GM21576 (cell line): ENCODE results near the gene TRAM2.

Experiments used
- ATAC-seq: cut with Tn5 transposase; IDR thresholded peaks from one replicate; pipeline ENCODE4 v1.9.1; 2021; ENCODE audit warnings: mild to moderate bottlenecking, moderate library complexity; ENCODE audit not compliant: unreplicated experiment

TRAM2 gene

DNA sequence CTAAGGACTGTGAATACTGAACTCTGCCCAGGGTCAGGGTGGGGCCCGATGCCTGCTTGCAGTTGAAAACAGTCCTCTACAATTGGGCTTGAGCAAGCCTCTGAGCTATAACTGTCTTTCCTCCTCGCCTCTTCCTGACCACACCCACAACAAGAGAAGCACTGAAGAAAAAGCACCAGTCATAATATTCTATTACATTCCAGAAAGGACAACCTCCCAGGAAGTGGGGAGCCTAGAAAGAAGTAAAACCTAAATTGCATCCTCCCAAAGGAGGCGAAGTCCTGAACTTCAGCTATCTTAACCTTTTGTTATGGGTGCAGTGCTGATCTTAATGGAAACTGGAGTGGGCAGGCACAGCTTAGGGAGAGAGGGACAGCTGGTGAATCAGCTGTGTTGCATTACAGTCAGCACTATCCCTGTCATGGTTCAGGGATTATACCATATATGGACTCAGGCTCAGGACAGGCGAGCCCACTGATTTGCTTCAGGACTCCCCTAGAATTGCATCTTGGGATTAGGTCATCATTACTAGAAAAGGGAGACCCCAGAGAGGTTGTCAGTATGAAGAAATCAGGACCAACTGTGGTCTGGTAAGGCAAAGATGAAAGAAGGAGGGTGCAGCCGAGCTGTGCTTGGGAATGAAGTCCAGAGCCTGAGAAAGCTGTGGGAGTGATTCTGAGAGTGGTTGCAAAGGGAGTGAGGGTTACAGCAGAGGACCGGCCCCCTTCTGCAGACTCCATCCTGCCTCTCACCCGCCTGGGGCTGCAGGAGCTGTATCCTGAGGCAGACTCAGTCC is 18.3 kb upstream of the TRAM2 start:
- ATAC-seq = peak; percentile 57

DNA sequence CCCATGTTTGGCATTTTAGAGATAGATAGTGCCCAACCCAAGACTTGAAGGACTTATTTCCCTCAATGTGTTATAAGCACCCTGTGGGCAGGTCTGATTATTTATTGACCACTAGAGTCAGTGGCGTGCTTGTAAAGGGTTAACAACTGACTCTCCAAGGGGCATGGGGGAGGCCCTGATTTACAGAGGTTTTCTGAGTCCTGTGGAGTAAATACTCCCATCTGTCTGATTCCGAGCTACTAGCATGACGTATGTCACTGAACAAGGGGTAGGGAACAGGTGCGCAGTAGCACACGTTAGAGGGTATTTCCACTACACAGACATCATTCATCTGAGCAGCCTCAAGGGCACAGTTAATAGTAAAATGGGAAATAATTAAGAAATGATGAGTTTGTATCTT is 17.4 kb upstream of the TRAM2 start:
- no peak for ATAC-seq

DNA sequence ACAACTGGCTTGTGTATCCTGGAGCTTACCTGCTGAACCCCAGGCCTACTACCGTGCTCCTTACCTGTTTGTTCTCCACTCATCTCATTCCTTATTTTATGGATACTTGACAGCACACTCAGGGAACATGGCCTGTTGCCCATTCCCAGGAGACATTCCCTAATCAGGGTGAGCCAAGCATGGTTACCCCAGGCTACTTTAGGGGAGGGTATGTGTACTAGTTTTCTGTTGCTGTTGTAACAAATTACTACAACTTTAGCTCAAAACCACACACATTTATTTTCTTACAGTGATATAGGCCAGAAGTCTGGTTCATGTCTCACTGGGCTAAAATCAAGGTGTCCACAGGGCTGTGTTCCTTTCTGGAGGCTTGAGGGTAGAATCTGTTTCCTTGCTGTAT is 15.0 kb upstream of the TRAM2 start:
- ATAC-seq = no peak

DNA sequence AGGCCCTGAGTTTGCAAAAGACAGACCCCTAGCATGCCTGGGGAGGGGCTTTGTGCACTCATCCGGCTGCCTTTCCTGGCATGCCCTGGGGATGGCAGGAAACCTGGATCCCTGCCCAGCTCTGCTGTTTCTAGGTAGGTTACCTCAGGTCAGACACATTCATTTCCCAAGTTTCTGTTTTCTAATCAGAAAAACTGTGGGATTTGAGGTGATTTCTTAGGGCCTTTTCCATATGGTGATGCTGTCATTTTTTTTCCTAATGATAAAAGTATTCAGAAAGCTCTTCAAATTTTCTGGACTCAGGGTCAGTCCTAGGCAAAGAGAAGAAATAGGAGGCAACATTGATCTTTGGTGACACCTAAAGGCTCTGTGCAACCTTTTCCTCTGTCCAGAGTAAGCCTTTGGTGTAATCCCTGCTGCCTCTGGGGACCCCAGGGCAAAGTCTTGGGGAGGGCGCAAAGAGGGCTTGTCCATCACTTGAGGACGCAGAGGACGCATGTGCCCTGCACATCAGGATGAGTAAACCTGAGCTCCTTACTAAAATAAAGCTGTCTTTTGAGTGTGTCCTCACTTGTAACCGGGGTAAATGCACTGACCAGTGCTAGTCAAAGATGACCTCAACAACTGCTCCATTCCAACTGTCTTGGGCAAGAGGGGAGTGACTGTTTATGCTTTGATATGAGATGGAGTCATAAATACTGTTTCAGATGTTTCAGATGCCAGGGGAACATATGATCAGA is 13.5 kb upstream of the TRAM2 start:
- ATAC-seq = no peak

DNA sequence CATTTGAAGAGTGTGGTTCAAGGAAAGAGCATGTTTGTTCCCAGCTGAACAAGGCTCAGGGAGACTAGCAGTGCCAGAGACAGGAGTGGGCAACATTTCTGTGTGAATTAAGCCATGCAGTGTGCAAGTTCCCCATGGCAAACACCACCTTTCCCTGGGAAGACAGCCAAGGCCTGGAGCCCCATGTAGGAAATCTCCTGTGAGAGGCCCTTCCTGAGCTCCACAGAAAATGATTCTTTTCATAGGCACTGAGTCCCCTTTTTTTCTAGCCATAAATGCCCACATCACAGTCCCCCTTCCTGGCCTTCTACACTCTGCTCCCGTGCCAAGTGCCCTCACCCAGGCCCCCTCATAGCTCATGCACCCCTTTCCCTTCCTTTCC is 11.8 kb upstream of the TRAM2 start:
- no peak for ATAC-seq

DNA sequence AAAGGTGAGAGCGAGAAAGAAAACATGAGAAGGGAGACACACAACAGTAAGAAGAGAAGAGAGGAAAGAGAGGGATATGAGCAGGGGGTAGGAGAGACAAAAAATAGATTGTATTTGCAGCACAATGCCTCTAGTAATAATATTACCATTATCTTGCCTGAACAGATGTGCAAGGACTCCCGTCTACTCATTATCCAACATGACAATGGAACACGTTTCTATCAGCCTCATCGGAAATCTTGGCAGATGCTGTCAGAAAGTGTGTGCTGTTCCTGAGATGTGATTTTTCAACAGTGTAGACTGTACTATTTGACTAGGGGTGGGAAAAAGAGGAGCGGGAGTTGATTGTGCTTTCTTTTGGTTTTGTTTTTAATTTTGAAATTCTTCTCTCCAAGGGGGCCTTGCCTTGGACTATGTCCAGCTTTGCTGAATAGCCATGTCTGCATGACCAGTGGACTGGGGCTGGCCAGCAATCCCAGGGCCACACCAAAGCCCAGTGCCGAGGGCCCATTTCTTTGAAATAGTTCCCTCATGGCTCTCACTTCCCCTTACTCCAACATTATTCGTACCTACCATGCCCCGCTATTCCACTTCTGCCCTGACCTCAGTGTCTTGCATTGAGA is 11.3 kb upstream of the TRAM2 start:
- no peak for ATAC-seq

DNA sequence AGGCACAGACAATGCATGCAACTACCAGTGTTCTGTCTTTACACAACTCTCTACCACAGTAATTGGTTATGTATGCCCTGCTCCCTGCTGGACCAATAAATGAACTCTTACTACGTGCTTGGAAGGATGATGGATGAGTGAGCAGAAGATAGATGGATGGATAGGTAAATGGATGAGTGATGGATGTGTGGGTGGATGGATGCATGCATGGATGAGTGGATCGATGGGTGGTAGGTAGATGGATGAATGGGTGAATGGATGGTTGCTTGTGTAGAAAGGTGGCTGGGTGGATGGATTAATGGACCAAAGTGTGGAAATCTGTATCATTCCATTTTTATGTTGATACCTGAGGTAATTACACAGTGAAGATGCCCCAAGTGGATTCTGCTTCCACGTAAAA is 10.1 kb upstream of the TRAM2 start:
- no peak for ATAC-seq

DNA sequence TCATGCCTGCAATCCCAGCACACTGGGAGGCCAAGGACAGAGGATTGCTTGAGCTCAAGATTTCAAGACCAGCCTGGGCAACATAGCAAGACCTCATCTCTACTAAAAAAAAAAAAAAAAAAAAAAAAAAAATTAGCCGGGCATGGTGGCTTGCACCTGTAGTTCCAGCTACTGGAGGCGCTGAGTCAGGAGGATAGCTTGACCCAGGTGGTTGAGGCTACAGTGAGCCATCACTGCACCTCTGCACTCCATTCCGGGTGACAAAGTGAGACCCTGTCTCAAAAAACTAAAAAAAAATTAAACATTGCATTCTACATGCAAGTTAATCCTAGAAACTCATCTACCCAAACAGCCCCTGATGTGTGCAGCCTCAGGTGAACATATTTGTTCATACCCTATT is 7.3 kb upstream of the TRAM2 start:
- no peak for ATAC-seq

DNA sequence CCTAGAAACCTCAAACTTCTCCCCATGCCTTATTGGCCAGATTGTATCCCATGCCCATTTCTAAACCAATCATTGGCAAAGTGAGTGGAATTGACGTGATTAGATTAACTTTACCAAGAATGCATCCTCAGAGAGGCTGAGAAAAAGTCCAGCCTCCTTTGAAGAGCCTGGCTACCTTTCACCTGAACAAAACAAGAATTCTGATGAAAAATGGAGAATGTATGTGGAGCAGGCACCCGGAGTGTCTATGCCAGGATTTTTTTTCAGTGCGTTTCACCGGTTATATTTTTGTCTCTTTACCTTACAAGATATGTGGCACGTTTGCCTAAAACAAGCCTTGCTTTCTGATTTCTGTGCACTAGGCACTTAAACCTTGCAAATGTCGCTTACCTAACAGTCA is 6.1 kb upstream of the TRAM2 start:
- no peak for ATAC-seq

DNA sequence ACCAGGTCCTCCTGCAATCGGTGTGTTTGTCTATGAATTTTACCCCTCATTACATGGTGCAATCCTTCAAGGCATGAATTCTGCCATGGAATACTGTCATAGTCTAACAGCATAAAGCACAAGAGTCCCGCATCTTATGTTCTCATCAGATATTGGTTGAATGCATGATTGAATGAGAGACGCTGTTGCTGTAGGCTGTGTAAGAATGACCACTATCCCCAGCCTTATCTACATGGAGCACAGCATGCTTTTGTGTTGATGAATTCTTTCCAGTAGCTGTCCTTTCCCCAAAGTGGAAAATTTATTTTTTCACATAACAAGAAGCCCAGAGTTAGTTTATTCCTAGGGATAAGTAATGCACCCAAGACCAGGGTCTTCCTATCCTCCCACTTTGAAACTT is 5.6 kb upstream of the TRAM2 start:
- no peak for ATAC-seq

DNA sequence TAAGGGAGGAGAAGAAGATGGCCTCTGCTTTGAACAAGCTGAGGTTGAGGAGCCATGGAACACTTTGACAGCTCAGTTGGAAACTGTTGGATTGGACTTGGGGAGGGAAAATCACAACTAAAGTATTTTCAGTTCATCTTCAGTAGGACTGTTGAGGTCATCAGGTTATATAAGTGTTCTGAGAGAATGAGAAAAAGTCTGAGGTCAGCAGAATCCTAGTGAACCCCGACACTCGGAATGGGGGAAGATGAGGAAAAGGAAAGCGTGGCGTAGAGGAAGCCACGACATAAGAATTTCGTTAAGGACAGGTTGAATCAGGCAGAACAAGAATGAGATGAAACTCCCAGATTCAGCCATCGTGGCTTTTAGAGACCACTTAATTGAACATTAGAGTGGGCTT is 4.0 kb upstream of the TRAM2 start:
- ATAC-seq = no peak

DNA sequence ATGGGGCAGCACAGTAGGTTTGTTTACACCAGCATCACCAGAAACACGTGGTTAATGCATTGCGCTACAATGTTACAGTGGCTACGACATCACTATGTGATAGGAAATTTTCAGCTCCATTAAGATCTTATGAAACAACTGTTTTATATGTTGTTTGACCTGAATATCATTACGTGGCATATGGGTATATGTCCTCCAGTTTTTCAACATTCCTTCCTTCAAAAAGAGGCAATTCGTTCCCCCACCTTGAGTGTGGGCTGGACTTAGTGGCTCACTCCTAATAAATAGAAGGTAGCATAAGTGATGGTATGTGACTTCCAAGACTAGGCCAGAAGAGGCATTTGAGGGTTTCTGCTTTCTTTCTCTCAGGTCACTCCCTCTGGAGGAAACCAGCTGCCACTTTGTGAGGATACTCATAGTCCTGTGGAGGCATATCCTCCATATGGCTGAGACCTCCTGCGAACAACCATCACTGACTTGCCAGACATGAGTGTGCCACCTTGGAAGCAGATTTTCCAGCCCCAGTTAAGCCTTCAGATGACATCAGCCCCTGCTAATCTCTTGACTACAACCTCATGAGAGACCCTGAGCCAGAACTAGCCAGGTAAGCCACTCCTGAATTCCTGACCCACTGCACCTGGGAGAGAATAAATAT is 2.3 kb upstream of the TRAM2 start:
- ATAC-seq = no peak

DNA sequence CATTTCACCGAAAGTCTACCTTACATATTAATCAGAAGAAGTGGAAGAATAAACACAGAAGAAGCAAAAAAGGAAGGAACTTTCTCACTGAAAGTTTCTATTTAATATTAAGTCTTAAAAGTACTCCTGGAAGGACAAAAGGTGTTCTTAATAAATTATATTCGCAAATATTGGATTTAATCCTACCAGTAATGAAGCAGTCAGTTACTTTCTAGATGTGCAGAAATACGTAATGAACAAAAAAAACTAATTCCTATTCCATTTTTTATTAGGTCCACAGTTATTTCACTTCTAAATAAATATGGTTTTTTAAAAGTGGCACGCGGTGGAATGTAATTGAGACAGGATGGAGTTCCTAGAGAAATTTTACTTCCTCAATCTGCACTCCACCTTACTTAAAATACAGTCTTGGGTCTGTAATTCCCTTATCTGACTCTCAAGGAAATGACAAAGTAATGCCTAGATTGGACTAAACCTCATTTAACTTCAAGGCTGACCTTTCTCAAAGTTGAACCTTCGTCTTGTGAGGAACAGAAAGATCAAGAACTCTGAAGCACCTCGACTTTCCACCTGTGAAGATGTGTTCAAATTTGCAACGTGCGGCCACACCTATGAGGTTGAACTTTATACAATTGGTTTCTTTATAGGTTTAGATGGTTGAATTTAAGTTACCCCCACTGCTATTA is 1.1 kb upstream of the TRAM2 start:
- ATAC-seq = no peak

DNA sequence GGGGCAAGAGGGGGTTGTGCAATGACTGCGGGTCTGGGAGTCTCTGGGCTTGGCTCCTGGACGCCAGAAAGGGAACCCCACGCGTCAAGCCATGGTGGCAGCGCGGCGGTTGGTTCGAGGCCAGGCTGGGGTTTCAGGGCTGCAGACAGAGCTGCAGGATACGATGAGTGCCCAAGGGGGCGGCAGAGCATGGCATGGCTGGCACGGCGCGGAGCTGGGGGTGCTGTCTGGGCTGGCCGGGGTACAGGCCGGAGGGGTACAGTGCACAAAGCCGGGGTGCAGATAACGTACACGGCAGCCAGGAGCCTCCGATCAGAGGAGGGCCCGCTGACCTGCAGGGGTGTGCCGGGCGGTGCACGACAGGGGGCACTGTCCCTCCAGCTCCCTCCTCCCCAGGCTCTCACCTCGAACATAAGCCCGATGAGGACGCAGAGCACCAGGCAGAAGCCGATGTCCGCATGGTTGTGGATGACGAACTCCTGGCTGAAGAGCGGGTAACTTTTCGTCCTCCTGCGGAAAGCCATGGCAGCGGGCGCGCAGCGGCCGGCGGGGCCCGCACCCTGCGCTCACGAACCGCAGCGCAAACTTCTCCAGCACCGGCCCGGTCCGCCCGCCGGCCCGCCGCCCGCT is 353 bp downstream of the TRAM2 start:
- peak; percentile 58 for ATAC-seq

DNA sequence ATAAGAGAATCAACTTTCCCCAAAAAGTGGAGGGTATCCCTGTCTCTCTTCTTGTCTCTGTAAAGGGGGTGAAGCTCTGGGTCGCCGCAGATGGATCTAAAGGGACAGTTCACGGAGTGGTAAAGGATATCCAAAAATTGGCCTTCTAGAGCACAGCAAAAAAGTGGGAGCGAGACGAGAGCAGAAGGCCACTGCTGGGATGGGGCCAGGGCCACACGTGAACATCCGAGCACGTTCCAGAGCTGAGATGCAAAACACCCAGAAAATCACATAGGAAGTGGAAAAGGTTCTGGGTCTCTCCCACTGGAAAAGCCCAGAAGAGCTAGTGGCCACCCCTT is 837 bp downstream of the TRAM2 start:
- no peak for ATAC-seq

DNA sequence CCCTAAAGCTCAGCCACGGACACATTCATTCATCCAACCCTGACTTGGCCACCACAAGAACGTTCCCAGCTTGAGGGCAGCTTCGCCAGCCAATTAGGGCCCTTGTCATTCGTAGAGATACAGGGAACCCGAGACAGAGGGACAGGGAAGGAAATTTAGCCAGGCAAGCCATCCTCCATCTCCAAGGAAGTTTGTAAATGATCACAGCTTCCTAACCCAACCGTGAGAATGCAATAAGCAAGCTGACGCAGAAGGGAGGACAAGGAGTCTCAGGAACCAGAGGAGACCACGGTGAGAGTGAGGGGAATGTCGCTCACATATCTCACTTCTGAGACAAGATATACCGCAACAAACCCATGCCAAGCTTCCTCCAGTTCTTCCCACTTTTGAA is 1.4 kb downstream of the TRAM2 start:
- ATAC-seq = no peak

DNA sequence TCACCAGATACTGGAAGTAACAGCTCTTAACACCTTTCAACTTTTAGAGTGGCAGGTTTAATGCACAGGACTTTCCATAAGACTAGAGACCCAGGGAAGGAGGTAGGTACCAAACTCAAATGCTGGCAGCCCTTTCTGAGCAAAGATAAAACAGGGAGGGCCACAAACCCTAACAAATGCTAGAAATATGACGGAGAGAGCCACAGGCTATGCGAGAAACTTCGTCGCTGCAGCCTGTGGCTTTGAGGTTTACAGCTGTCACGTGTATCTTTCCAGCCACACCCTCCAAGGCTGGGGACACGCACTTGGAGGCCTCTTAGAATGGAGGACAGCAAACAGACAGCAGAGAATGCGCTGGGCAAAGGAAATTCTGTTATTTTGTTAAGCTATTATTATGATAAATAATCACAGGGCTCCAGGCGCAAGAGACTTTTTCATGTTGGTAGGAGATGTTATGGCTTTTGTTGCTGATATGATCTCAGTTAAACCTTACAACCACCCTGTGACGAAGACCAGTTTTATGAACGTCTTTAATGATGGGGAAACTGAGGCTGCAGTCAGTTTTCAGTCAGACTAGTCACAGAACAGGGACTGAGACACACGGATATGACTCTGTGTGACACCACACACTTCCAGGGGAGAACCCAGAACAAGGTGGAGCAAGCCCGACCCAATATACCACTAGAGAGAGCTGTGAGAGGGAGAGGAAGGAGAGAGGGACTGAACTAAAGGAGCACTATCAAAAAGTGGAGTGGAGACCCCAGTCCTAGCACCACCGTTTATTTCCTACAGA is 2.0 kb downstream of the TRAM2 start:
- peak; percentile 40 for ATAC-seq

DNA sequence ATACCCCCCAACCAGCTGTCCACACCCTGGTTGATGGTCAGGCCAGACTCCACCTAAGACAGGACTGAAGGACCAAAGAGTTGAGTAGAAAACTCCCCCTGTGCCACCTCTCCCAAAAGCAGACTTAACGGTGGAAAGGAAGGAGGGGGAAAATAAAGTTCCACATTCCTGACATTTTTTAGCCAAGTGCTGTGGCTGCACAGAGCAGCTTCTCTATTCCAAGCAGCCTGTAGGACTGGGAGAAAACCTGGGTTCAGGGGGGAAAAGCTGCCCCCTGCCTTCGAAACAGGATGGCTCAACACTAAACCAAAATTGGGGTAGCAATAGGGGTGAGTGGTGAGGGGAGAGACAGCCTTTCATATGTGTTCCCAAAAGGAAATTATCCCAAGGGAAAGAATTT is 3.6 kb downstream of the TRAM2 start:
- ATAC-seq = no peak

DNA sequence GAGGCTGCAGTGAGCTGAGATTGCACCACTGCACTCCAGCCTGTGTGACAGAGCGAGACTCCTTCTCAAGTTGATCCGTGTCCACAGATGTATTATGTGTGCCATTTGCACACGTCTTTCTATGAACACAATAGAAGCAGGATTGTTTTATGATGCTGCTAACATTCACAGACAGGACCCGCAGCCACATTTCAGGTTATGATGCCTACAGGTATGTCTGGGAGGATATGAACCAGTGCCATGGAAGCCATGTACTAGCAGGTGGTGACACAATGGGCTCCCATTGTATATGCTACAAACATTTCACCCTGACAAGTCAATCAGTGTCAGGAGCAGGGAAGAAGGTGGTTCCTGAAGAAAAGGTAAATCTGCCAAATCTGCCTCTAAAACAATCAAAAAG is 4.3 kb downstream of the TRAM2 start:
- ATAC-seq = no peak
